ENCODE results near the gene DNAH6. TPM values are rescaled to one million over a fixed set of nuclear protein-coding genes. Genes with fewer than 3 reads are reported as not detected.

DNAH6 gene
- total RNA-seq, 1 experiment from 2014 or later: 1.6 TPM

DNA sequence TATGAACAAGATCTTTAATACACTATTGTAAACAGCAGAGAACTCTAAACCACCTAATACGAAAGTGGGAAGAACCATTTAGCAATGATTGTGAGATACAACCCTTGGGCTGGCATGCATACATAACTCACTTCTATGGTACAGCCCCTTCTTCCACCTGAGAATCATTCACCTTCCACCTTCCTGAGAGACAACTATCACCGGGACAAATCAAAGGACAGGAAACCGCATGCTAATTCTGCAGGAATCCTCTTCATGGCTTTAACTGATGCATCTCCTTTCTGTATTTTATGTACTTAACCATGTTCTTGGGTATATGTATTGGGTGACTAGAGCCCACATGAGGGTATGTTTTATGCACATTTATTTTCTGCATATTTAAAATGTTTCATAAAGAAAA lies 241.3 kb downstream of the DNAH6 start:
- no peaks in the 10 kb centered on the region for H3K36me3 ChIP-seq (ENCODE audit: control insufficient read depth in 1 of 2, insufficient read depth in 2 of 2, low read length in 2 of 2)
- intact Hi-C loops (cut with micrococcal nuclease): no loop called here
- no peaks in the 10 kb centered on the region for H3K9me2 ChIP-seq (ENCODE audit: insufficient read depth)
- TF ChIP-seq, protein P1, sequence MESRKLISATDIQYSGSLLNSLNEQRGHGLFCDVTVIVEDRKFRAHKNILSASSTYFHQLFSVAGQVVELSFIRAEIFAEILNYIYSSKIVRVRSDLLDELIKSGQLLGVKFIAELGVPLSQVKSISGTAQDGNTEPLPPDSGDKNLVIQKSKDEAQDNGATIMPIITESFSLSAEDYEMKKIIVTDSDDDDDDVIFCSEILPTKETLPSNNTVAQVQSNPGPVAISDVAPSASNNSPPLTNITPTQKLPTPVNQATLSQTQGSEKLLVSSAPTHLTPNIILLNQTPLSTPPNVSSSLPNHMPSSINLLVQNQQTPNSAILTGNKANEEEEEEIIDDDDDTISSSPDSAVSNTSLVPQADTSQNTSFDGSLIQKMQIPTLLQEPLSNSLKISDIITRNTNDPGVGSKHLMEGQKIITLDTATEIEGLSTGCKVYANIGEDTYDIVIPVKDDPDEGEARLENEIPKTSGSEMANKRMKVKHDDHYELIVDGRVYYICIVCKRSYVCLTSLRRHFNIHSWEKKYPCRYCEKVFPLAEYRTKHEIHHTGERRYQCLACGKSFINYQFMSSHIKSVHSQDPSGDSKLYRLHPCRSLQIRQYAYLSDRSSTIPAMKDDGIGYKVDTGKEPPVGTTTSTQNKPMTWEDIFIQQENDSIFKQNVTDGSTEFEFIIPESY (IDR thresholded peaks at IDR 0.05; ENCODE audit: extremely low read depth, insufficient replicate concordance, low read length): no peak
- TF ChIP-seq FOSL1 (IDR thresholded peaks at IDR 0.05; ENCODE audit: low read depth): no peak
- TF ChIP-seq SIN3A (IDR thresholded peaks at IDR 0.05; ENCODE audit: low read depth): no peak
- H3K4me1 ChIP-seq (ENCODE audit: control insufficient read depth in 1 of 2, insufficient read depth in 2 of 2, low read length in 2 of 2): no peaks in the 10 kb centered on the region
- ATAC-seq (no peak), DNase-seq (ENCODE audit: low read depth, low spot score) (no peak)
- CTCF ChIA-PET: no interaction called here
- no peak overlapping the region for H3K4me2 ChIP-seq (ENCODE audit: low read length)
- POLR2A ChIA-PET: no interaction called here
- no peak overlapping the region for H3K9ac ChIP-seq (ENCODE audit: low read length)
- no peaks in the 10 kb centered on the region for H3K79me2 ChIP-seq (ENCODE audit: insufficient read depth, low read length)
- BruUV-seq (replicated peaks): no TSS peak
- H4K20me1 ChIP-seq (ENCODE audit: insufficient read depth): no peaks in the 10 kb centered on the region
- no peak overlapping the region for H3K4me3 ChIP-seq (replicated peaks in 1 of 2; ENCODE audit: low read depth in 1 of 2, low read length in 2 of 2)
- no peak overlapping the region for H3K27ac ChIP-seq (ENCODE audit: low read depth, low read length)
- RAD21 ChIA-PET (ENCODE audit: low non-redundant PET in 1 of 2, low total read pairs in 2 of 2, uncharacterized antibody in 2 of 2, unreplicated experiment in 2 of 2): no interaction called here
- no peaks in the 10 kb centered on the region for H3K27me3 ChIP-seq (ENCODE audit: insufficient read depth, low read length)
- no peak overlapping the region for H2AFZ ChIP-seq (ENCODE audit: low read depth, low read length, poor library complexity, severe bottlenecking)
- H3K9me3 ChIP-seq (ENCODE audit: control insufficient read depth in 1 of 2, insufficient read depth in 1 of 2, low read depth in 1 of 2, low read length in 2 of 2): no peaks in the 10 kb centered on the region

DNA sequence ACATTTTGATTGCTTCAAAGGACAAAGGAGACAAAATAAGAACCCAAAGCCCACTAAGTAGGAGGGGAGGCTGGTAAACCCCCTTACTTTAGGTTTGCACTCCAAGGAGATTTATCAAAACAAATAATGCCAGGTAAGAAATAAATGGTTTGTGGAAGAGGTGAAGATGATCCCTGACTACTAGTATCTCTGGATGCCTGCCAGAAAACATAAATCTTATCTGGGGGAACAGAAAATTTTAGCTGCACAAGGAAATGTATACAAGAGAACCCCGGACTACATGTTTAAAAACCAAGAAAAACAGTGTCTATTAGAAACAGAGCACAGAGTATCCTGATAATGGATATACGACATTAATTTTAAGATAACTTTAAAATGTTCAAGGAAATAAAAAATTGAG lies 250.5 kb downstream of the DNAH6 start:
- POLR2A ChIA-PET: no interaction called here
- Histone ChIP-seq H3K4me1 (ENCODE audit: control insufficient read depth in 1 of 2, insufficient read depth in 2 of 2, low read length in 2 of 2) (no peaks in the 10 kb centered on the region), H3K9me2 (ENCODE audit: insufficient read depth) (no peaks in the 10 kb centered on the region), H2AFZ (ENCODE audit: low read depth, low read length, poor library complexity, severe bottlenecking) (no peak overlapping the region), H3K4me2 (ENCODE audit: low read length) (no peak overlapping the region), H3K79me2 (ENCODE audit: insufficient read depth, low read length) (no peaks in the 10 kb centered on the region), H3K4me3 (replicated peaks in 1 of 2; ENCODE audit: low read depth in 1 of 2, low read length in 2 of 2) (no peak overlapping the region), H3K9ac (ENCODE audit: low read length) (no peak overlapping the region), H3K36me3 (ENCODE audit: control insufficient read depth in 1 of 2, insufficient read depth in 2 of 2, low read length in 2 of 2) (no peaks in the 10 kb centered on the region), H3K9me3 (ENCODE audit: control insufficient read depth in 1 of 2, insufficient read depth in 1 of 2, low read depth in 1 of 2, low read length in 2 of 2) (no peaks in the 10 kb centered on the region), H3K27ac (ENCODE audit: low read depth, low read length) (no peak overlapping the region), H3K27me3 (ENCODE audit: insufficient read depth, low read length) (no peaks in the 10 kb centered on the region), H4K20me1 (ENCODE audit: insufficient read depth) (no peaks in the 10 kb centered on the region)
- RAD21 ChIA-PET (ENCODE audit: low non-redundant PET in 1 of 2, low total read pairs in 2 of 2, uncharacterized antibody in 2 of 2, unreplicated experiment in 2 of 2): no interaction called here
- CTCF ChIA-PET: no interaction called here
- DNase-seq (ENCODE audit: low read depth, low spot score) (no peak), ATAC-seq (no peak)
- intact Hi-C loops (cut with micrococcal nuclease): no loop called here
- BruUV-seq (replicated peaks): no TSS peak
- no peak for TF ChIP-seq TCF7L2 (IDR thresholded peaks at IDR 0.05; ENCODE audit: borderline replicate concordance, extremely low read depth, insufficient read depth, insufficient read length)
- TF ChIP-seq FOSL1 (IDR thresholded peaks at IDR 0.05; ENCODE audit: low read depth): no peak
- TF ChIP-seq, protein P1 (IDR thresholded peaks at IDR 0.05; ENCODE audit: extremely low read depth, insufficient replicate concordance, low read length): no peak
- no peak for TF ChIP-seq SRF (IDR thresholded peaks at IDR 0.05; ENCODE audit: low read depth)
- no peak for TF ChIP-seq EZH2phosphoT487 (IDR thresholded peaks at IDR 0.05; ENCODE audit: borderline replicate concordance)
- no peak for TF ChIP-seq ELF1 (IDR thresholded peaks at IDR 0.05; ENCODE audit: borderline replicate concordance, low read depth)
- no peak for TF ChIP-seq RAD21 (IDR thresholded peaks at IDR 0.05; ENCODE audit: low read depth)
- no peak for TF ChIP-seq ZNF274 (IDR thresholded peaks at IDR 0.05; ENCODE audit: low read depth, low read length)
- TF ChIP-seq MAX (IDR thresholded peaks at IDR 0.05): no peak
- TF ChIP-seq SP1 (IDR thresholded peaks at IDR 0.05; ENCODE audit: low read depth): no peak
- no peak for TF ChIP-seq SIN3A (IDR thresholded peaks at IDR 0.05; ENCODE audit: low read depth)
